NCI-H2107 treated with DMSO at 0.1 percent for 48 hours (cell line): Measurements from ENCODE around the gene INKA2.

ENCODE experiments used
- DNase-seq: peaks from one replicate; lab custom pipeline; 2025; ENCODE audit not compliant: unreplicated experiment; lab: John Stamatoyannopoulos, UW

Gene INKA2

DNA sequence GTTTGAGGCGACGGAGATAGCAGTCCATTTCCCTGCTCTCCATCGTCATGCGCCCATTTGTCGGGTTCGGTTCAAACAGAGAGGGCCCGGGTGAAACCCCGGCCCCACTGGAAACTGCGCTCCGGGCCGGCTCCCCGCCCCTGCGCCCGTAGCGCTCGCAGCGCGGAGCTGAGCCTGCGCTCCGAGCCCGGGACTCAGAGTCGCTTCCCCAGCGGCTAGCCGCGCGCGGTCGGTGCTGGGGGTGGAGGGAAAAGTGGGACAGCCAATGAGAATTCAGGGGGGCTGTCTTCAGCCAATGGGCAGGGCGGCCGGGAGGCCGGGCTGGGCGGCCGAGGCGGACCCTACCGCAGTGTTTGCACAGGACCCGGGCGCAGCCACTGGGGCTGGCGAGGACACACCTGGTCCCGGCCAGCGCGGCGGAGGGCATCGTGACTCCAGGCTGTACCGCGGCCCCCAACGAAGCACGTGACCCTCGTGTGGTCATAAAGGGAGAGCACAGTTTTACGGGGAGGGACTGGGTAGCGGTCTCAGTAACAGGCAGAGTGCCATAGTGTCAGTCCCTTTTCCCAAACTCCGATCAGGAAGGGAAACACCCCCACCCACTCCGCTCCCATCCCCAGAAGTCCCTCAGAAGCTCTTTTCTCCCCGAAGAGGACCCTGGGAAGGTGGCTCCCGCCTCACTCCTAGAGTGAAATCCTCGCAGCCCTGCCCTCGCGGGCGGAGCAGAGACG, at the start of gene INKA2:
Gene INKA2, minus strand, starts transcription at position 202 of the 731 bp plus-strand sequence. Its CDS starts 153 bp downstream, at position 49.
- DNase-seq = peak; percentile 88

DNA sequence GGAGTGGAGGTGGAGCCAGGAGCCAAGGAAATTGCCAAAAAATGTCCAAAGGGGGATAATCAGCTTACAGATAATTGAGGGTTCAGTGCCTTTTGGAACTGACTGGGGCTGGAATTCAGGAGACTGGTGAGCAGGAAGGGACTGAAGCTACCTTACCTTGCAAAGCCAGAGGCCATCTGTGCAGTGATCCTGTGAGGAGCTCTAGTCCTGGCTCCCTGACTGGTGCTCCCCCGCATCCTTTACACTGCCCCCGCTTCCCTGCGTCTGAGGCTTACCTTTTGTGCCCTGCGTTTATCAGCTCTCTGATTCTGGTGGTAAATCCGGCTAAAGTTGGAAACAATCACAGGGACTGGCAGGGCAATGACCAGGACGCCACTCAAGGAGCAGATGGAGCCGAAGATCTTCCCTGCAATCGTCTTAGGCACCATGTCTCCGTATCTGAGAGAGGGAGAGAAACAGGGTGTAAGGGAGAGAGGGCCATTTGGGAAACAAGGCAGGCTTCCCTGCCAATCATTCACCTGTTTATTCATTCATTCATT, 47.5 kb upstream of the INKA2 start:
- DNase-seq = no peak

DNA sequence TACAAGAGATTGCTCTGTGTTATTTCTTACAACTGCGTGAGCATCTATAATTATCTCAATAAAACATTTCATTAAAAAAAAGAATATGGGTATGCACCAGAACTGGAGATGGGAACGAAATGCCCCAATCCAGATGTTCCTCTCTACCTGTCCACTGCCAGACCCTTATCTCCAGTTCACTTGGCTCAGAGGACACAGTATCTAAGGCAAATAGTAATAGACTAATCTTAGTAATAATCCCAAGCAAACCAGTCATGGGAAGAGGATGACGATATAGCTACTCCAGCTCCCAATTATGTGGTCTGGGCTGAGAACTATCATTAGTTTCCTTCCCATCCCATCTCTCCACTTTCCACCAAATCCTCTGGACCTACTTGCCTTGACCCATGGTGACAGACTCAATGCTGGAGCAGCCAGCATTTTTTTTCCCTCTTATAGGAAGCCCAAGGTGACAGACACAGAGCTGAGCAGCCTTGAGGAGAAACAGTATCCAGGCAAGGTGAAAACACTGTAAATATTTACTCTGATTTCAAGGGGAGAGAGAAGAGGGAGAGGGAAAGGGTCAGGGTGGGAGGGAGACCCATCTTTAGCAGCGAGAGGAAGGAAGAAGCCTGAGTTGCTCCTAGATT, 45.2 kb upstream of the INKA2 start:
- no peak for DNase-seq

DNA sequence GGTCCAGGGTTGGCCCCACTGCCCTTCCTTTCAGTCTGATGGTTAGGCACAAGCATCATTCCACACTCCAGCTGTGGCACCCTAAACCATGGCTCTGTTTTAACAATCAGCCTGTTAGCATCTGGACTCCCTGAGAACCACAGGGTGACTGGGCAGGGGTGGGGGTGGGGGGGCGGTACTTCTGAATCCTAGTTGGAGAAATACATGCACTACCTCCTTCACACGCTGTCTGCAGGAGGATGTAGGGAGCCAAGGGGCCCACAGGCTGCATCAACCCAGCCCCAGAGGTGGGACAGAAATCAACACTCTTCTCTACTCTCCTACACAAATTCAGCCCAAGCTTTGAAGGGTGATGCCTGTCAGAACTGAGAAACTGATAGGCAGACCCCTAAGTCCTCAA, 40.4 kb upstream of the INKA2 start:
- no peak for DNase-seq

DNA sequence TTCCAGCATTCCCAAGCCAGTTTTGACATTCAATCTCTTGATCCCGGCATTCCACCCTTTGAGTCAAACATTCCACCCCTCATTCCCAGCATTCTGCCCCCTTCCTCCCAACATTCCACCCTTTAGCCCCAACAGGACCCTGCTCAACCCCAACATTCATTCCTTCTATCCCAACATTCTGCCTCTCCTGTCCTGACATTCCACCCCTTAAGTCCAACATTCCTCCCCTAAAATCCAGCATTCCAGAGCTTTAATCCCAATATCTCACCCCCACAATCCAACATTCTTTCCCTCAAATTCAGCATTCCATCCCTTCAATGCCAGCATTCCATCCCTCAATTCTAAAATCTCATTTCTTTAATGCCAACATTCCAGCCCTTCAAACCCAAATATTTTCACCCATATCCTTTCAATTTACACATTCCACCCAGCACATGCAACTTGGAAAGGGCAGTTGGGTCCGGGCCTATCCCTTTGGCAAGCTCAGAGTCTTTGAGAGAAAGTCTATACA, 39.4 kb upstream of the INKA2 start:
- no peak for DNase-seq

DNA sequence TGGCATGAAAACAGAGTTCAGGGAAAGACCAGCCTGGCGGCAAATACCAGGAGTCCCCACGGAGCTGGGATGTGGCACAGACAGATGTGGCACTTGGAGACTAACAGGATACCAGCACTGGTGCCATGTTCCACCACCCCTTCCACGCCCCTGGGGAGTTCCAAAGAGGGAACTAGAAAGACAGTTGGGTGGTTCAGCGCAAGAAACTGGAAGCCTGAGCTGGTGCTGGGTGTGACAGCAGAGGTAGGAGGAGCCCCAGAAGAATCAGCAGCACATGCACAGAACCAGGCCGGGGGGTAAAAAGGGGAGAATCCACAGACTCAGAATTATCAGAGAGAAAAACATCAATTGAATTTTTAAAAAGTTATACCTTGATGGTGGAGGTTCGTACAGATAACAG, 38.9 kb upstream of the INKA2 start:
- no peak for DNase-seq

DNA sequence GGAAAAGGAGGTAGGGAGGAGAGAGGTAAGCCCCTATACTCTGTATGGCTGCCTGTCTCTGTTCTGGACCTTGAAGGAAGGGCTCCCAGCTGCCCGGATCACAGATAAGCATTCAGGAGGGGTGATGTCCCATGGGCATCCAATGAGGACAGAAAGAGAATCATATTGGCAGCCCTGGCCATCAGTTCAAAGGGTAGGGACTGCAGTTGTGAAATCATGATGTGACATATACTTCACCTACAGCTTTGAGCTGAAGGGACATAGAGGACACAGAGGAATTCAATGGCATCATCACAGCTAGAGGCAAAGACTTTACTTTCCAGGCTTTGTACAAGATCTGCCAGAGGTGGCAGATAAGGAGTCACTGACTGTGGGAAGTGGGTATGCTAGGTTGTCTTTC, 38.1 kb upstream of the INKA2 start:
- no peak for DNase-seq

DNA sequence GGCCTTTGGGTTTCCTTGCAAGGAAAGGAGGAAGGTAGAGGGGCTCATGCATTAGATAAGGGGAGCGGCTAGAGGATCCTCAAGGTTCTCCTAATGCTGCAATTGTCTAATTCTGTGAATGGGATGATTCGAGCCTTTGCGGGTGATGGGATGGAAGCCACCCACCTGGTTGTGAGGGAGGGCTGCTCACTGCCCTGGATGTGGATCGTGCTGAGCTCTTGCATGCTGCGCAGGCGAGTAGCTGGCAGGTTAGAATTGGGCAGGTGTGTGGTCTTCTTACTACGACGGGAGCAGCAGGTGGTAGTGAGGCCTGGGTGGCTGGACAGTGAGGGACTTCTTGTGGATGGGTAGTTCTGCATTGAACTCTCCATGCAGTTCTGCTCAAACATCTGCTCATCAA, 37.7 kb upstream of the INKA2 start:
- DNase-seq = no peak

DNA sequence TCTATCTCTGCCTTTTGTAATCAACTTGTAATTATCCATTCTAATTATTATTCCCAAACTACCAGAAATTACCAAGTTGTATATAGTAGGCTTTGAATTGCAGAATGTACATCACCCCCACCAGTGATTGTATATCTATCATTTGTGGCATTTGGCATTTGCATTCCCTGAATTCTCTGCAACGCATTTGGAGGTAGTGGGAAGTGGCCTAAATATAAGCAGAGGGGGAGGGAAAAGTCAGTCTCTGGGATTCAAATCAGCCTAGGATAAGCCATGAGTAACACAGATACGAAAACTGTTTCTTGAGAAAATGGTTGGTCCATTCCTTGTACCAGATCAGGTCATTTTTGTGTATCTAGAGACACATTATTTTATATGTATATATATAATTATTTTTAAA, 37.2 kb upstream of the INKA2 start:
- no peak for DNase-seq

DNA sequence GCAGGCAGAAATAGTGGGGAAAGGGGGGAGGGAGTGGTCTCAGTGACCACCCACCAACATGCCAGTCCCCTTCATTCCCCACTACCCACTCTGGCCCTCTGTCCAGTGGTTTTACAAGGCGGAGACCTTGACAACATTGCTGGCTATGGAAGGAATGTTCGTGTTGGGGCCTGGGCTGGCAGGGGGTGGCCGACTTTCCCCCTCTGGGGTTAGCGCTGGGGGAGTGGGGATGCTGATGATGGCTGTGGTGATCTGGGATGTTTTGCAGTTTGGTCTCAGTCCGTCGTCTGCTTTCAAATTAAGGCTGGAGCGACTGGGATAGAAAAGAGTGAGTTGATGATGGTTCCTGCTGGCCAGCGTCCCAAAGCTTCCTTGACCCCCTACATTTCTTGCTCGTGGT, 36.8 kb upstream of the INKA2 start:
- DNase-seq = no peak

DNA sequence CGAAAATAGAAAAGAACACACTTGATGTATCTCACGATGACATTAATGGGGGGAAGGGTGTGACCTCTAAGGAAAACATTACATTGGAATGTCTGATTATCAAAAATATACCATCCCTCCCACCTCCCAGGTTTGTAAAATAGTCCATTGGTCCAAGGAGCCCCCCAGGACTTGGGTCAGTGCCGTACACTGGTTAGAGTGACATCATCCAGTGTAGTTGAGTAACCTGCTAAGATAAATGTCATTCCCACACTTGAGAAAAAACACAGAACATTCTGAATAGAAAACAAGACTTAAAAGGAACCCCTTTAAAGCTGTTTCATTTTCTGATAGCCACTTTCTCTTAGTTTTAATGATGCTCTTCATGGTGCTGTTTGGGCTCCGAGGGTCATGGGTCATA, 31.7 kb upstream of the INKA2 start:
- no peak for DNase-seq

DNA sequence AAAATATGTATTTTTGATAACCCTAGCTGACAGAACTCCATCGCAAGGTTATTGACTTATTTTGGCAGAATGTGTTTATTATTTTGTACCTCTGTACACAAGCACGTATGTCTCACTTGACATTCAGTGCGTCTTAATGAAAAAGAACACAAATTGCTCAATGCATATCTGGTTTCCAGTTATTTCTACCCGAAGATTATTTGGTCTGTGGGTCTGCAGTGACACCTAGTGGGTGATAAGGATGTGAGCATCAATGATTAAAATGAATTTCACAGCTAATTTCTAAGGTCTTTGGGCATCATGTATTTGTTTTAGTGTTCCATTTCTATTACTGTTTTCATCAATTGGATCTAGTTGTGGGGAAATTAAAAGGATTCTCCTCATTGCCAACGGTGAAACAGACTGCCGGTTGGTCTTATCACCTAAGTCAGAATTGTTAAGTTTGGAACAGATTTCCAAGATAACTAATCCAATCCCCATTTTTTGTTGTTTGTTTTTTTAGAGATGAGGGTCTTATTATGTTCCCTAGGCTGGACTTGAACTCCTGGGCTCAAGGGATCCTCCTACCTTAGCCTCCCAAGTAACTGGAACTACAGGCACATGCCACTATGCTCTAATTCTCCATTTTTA, 30.4 kb upstream of the INKA2 start:
- DNase-seq = peak; percentile 55

DNA sequence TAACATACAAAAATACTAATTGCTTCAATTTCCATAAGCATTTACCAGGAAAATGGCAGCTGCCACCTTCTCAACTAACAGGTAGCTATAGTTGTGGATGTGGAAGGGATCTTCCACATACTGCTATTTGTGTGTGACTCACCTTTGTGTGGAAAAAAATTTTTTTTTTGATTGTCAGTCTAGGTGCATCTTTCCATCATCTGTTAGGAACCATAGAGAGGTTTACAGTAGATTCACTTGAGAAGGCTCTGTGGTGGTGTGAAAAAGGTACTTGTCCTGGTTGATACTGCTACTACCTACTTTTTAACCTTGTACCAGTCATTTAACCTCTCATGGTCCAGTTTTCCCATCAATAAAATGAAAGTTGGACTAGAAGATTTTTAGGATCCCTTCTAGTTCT, 29.4 kb upstream of the INKA2 start:
- no peak for DNase-seq

DNA sequence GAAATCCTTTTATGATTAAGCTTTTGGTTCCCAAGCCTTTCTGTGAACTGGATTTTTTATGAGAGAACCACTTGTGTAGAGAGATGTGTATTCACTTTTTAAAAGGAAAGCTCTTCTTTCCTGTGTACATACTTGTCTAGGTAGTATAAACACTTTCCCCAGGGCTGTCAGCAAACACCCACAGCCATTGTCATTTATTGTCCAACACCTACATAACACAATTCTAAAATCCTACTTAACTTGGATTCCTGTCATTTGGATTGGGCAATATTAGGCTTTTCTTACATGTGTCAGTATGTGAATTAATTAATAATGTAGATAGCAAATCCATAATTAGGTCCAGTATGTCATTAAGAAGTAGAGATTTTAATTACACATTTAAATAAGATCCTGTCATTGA, 28.8 kb upstream of the INKA2 start:
- no peak for DNase-seq

DNA sequence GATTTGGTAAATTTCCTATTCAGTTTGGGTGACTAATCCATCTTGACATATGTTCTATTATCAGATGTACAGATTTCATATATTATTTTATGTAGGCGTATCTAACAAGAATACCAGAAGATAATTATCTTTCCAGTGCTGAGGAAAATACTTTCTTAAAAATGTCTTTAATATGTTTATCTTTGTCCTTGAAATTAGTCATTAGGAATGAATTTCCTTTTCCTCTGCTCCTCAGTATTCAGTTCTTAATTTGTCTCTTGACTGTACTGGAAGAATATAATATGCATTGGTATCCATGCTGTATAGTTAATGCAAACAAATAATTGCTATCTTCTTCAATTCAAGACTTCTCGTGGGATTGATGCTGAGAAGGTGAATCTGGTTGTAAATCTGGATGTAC, 23.1 kb upstream of the INKA2 start:
- no peak for DNase-seq

DNA sequence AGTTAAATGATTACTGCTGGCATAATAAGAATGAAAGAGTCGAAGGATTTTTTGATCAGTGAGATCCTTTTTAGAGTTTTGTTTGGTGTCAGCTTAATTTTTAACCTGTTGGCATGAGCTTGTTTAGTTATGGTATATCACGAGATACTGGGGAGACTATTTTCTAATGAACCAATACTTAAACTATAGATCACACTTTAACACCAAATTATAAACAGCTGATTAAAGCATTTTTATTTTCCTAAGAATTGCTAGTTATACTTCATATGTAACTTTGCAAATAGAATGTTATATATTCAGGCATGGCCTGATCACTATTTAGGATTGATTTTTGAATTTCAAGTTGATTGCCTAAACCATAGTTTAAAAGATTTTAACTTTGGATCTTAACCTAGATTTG, 22.5 kb upstream of the INKA2 start:
- DNase-seq = no peak

DNA sequence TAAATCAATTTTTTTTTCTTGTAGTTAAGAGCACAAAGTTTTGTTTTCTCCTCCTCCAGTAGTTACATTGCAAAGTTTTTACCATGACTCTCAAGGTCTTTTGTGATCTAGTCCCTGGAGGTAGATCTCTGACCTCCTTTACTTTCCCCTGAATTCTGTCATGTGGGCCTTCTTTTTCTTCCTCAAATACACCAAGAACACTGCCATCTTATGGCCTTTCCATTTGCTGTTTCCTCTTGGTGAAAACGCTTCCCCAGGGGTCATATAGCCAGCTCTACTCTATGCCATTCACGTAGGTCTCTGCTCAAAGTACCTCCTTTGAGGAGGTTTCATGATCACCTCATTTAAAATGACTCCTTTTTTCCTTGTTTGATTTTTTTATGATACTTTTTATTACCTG, 19.2 kb upstream of the INKA2 start:
- no peak for DNase-seq

DNA sequence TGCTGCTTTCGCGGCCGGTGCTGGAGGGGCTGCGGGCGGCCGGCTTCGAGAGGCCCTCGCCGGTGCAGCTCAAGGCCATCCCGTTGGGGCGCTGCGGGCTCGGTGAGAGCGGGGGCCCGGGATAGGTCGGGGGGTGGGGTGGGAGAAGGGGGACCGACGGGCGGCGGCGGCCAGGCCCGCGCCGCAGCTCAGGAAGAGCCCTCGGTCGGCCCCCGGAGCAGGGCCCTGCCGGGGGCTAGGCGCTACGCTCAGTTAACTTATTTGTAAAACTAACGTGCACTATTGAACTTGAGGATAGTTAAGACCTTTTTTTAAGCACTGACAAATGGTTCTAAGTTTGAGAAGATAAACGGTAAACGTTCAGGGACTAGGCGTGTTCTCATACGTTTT, 16.9 kb upstream of the INKA2 start:
- DNase-seq = no peak

DNA sequence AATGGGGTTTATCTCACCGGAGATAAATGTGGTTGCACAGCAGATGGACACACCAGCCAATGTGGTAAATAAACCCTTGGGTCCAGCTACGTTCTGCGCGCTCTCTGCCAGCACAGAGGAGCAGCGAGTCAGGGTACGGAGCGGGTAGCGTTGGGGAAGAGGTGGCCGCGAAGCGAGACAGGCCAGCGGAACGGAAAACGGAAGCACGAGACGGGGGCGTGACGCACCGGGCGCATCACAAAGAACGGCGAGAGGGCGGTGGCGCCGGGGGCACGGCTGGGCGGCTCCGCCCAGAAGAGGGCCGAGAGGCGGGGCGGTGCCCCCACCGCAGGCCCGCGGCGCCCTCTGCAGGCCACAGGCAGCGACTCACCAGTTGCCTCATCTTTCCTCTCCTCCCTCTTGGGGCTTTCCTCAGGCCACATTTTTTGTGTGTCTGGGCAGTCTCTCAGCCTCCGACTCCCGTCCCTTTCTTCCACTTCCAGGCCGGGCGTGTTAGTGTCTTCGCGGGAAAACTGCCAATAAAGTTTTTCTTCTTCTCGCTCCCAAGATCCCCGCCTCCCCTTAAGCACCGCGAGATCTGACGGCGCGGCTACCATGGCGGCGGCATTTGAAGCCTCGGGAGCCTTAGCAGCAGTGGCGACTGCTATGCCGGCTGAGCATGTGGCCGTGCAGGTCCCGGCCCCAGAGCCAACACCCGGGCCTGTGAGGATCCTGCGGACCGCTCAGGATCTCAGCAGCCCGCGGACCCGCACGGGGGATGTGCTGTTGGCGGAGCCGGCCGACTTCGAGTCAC, 16.3 kb upstream of the INKA2 start, which contains the start of gene DDX20:
Gene DDX20, plus strand, starts transcription at position 571 of the 793 bp plus-strand sequence. Its CDS starts 24 bp downstream, at position 595.
- DNase-seq = peak; percentile 96

DNA sequence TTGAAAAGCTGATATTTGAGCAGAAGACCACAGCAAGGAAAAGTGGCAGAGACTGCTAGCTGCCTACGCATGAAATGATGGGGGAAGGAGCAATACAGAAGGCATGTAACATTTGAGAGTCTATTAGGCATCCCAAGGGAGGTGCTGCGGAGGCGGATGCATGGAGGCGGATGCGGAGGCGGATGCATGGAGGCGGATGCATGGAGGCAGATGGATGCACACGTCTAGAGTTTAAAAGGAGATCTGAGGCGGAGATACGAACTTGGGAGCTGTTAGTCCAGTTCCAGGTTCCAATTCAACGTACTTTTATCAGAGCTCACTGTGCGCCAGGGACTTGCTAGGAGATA, 15.8 kb upstream of the INKA2 start:
- DNase-seq = peak; percentile 75

DNA sequence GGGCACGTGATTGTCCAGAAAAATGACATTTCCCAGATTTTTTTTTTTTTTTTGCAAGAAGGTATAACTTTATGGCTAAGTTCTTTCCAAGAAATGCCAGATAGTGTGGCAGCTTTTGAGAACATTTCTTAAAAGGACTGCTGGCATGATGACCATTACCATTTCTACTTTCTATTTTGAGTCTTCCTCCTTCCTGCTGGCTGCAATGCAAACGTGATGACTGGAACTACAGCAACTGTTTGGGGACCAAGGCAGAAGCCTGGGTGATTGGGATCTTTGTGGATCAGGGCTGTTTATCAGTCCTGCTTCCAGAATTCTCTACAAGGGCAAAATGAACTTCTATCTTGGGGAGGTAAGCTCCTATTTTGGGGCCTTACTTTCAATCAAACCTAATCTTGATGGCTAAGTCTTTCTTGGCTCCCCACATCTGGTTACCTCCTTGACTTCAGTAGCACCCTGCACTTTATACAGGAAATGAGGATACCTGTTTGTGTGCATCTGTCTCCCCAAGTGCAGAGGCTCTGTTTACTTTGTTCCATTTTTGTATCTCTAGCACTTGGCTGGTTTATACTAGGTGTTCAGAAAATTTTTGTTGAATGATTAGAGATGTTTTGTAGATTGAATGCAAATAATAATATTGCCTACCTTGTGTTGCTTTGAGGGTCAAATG, 12.8 kb upstream of the INKA2 start:
- no peak for DNase-seq
